Urinary bladder (tissue), 4 donors: ENCODE data around the gene LMO2. TPM values are rescaled to one million over a fixed set of nuclear protein-coding genes. Genes with fewer than 3 reads are reported as not detected.
"Not testable (repeated sequence)": the region's sequence is repeated elsewhere in the genome, so short reads cannot be mapped to it uniquely, and the experiment has no call there.

Experiments used
- DNase-seq: peaks from one replicate; pipeline ENCODE4 v3.0.0-alpha.2; 2015; ENCODE audit errors: extremely low spot score
- H3K27ac ChIP-seq: one replicate; pipeline ENCODE4 v1.5.1; 2013; ENCODE audit warnings: low read depth, mild to moderate bottlenecking, moderate library complexity
- H3K36me3 ChIP-seq: one replicate; pipeline ENCODE4 v1.6.1; 2013; ENCODE audit warnings: mild to moderate bottlenecking, moderate library complexity; ENCODE audit not compliant: insufficient read depth
- H3K4me1 ChIP-seq: one replicate; pipeline ENCODE4 v1.6.1; 2013; ENCODE audit warnings: mild to moderate bottlenecking, moderate library complexity; ENCODE audit not compliant: insufficient read depth
- H3K4me3 ChIP-seq: one replicate; pipeline ENCODE4 v1.5.1; 2013; ENCODE audit warnings: low read depth, low read length
- WGBS: extraction: QIAGEN DNeasy Blood & Tissue Kit; methylation state at CpG from one replicate; pipeline ENCODE4 v1.1.7; 2013; 5-methylcytosine and 5-hydroxymethylcytosine counted together
- polyA plus RNA-seq: library from polyadenylated mRNA; stranded (reverse); fragments of 200-250 nt; gene quantifications from one replicate; pipeline ENCODE4 v1.2.3, GENCODE V29; 2013
- total RNA-seq: library from RNA; depleted of rRNA; stranded (reverse); fragments of >200 nt; gene quantifications from one replicate; pipeline ENCODE4 v1.2.3, GENCODE V29; 2014
- donor health status: healthy with polysubstance abuse.
- donor health status: healthy.

The LMO2 gene
- total and polyA plus RNA-seq, 2 donors: 17.0 to 24.1 TPM

GRCh38 chr11:33855500-33855899 lies 36.4 kb downstream of the LMO2 start:
- H3K4me1 ChIP-seq: no peaks in the 10 kb centered on the region
- 61% methylated on average over 2 of the region's 2 CpGs for WGBS
- no peaks in the 10 kb centered on the region for H3K36me3 ChIP-seq
- H3K4me3 ChIP-seq: no peak overlapping the region
- no peak for DNase-seq
- no peak overlapping the region for H3K27ac ChIP-seq

GRCh38 chr11:33848717-33849390 lies 43.0 kb downstream of the LMO2 start:
- Histone ChIP-seq H3K36me3 (no peaks in the 10 kb centered on the region), H3K4me1 (no peaks in the 10 kb centered on the region), H3K27ac (no peak overlapping the region), H3K4me3 (no peak overlapping the region)
- WGBS: 82% methylated on average over 6 of the region's 6 CpGs
- DNase-seq: no peak

- Histone ChIP-seq H3K36me3 (no peaks in the 10 kb centered on the region), H3K27ac (no peak overlapping the region), H3K4me3 (no peak overlapping the region), H3K4me1 (no peaks in the 10 kb centered on the region)
- 65% methylated on average over 1 of the region's 1 CpG for WGBS
- no peak for DNase-seq
Measured at GRCh38 chr11:33847251-33847650, 44.6 kb downstream of the LMO2 start.

- DNase-seq: no peak
- Histone ChIP-seq H3K4me1 (no peaks in the 10 kb centered on the region), H3K36me3 (no peaks in the 10 kb centered on the region), H3K27ac (no peak overlapping the region), H3K4me3 (no peak overlapping the region)
- WGBS: 75% methylated on average over 6 of the region's 6 CpGs
Measured at GRCh38 chr11:33844236-33844635, 47.6 kb downstream of the LMO2 start.

- Histone ChIP-seq H3K27ac (no peak overlapping the region), H3K36me3 (no peaks in the 10 kb centered on the region), H3K4me1 (no peaks in the 10 kb centered on the region), H3K4me3 (no peak overlapping the region)
- WGBS: 78% methylated on average over 4 of the region's 4 CpGs
- no peak for DNase-seq
Measured at GRCh38 chr11:33843018-33843417, 48.9 kb downstream of the LMO2 start.

GRCh38 chr11:33842236-33842915 lies 49.5 kb downstream of the LMO2 start:
- H3K4me3 ChIP-seq: no peak overlapping the region
- H3K27ac ChIP-seq: no peak overlapping the region
- 62% methylated on average over 13 of the region's 13 CpGs for WGBS
- DNase-seq: no peak
- H3K4me1 ChIP-seq: no peaks in the 10 kb centered on the region
- no peaks in the 10 kb centered on the region for H3K36me3 ChIP-seq

GRCh38 chr11:33838234-33838633 lies 53.6 kb downstream of the LMO2 start:
- H3K4me3 ChIP-seq, H3K4me1 ChIP-seq, H3K36me3 ChIP-seq, DNase-seq, H3K27ac ChIP-seq: not testable (repeated sequence)
- 44% methylated on average over 3 of the region's 3 CpGs for WGBS

GRCh38 chr11:33837334-33837733 lies 54.5 kb downstream of the LMO2 start:
- WGBS: 85% methylated on average over 5 of the region's 5 CpGs
- not testable (repeated sequence) for H3K4me1 ChIP-seq, DNase-seq, H3K36me3 ChIP-seq, H3K4me3 ChIP-seq, H3K27ac ChIP-seq

GRCh38 chr11:33835143-33835878 lies 56.6 kb downstream of the LMO2 start:
- Histone ChIP-seq H3K4me3 (no peak overlapping the region), H3K4me1 (no peaks in the 10 kb centered on the region), H3K36me3 (no peaks in the 10 kb centered on the region), H3K27ac (no peak overlapping the region)
- WGBS: 12% methylated on average over 5 of the region's 5 CpGs
- DNase-seq: peak; percentile 20

GRCh38 chr11:33832676-33833075 lies 59.2 kb downstream of the LMO2 start:
- H3K27ac ChIP-seq: no peak overlapping the region

GRCh38 chr11:33830903-33831648 lies 60.8 kb downstream of the LMO2 start:
- 65% methylated on average over 6 of the region's 6 CpGs for WGBS
- Histone ChIP-seq H3K36me3 (no peaks in the 10 kb centered on the region), H3K27ac (no peak overlapping the region), H3K4me3 (no peak overlapping the region), H3K4me1 (no peaks in the 10 kb centered on the region)
- DNase-seq: no peak

More at GRCh38 chr11:33832676-33833075, 59.2 kb downstream of the LMO2 start:
- DNase-seq: no peak
- Histone ChIP-seq H3K4me1 (no peaks in the 10 kb centered on the region), H3K4me3 (no peak overlapping the region), H3K36me3 (no peaks in the 10 kb centered on the region)
- 90% methylated on average over 16 of the region's 16 CpGs for WGBS

GRCh38 chr11:33829430-33830141 lies 62.3 kb downstream of the LMO2 start:
- no peaks in the 10 kb centered on the region for H3K4me1 ChIP-seq
- peak; percentile 31 for DNase-seq
- H3K4me3 ChIP-seq: peak overlapping the region; percentile 23
- H3K36me3 ChIP-seq: no peaks in the 10 kb centered on the region
- WGBS: 21% methylated on average over 10 of the region's 10 CpGs
- no peak overlapping the region for H3K27ac ChIP-seq
